Stimulated activated CD4-positive, alpha-beta T cell treated with anti-CD3 and anti-CD28 coated beads, Interleukin-2, amount 100 ng/mL, for 48 hours (primary cell): ENCODE data around the gene KDF1.
A peak's percentile ranks its signal among the peaks of the same experiment; 100 is the strongest.

ENCODE experiments used
- DNase-seq, 2 donors: peaks; one replicate each; pipeline ENCODE4 v3.0.0-alpha.2; 2020

KDF1 gene

GRCh38 chr1:26959722-26960624 lies at the start of gene KDF1:
KDF1 (minus strand) TSS chr1:26960468; CDS start chr1:26952380, 8,088 bp downstream.
- DNase-seq = peak in 1 of 2 donors; percentile 18

- DNase-seq = no peak
Measured at GRCh38 chr1:27009601-27010197, 49.4 kb upstream of the KDF1 start.

GRCh38 chr1:27007909-27008582 lies 47.8 kb upstream of the KDF1 start:
- no peak for DNase-seq

- DNase-seq = no peak
Measured at GRCh38 chr1:27006683-27007082, 46.4 kb upstream of the KDF1 start.

- no peak for DNase-seq
Measured at GRCh38 chr1:27005648-27006496, 45.6 kb upstream of the KDF1 start.

- DNase-seq = no peak
Measured at GRCh38 chr1:27005166-27005530, 44.9 kb upstream of the KDF1 start.

GRCh38 chr1:27004471-27005165 lies 44.4 kb upstream of the KDF1 start:
- DNase-seq = no peak

- no peak for DNase-seq
Measured at GRCh38 chr1:27003745-27004470, 43.6 kb upstream of the KDF1 start.

GRCh38 chr1:27001570-27002360 lies 41.5 kb upstream of the KDF1 start:
- DNase-seq = no peak

GRCh38 chr1:27000817-27001460 lies 40.7 kb upstream of the KDF1 start:
- no peak for DNase-seq

GRCh38 chr1:27000090-27000816 lies 40.0 kb upstream of the KDF1 start:
- no peak for DNase-seq

GRCh38 chr1:26999440-26999987 lies 39.2 kb upstream of the KDF1 start:
- DNase-seq = no peak

- DNase-seq = no peak
Measured at GRCh38 chr1:26998429-26999300, 38.4 kb upstream of the KDF1 start.

- no peak for DNase-seq
Measured at GRCh38 chr1:26996665-26997064, 36.4 kb upstream of the KDF1 start.

- no peak for DNase-seq
Measured at GRCh38 chr1:26996024-26996423, 35.8 kb upstream of the KDF1 start.

GRCh38 chr1:26994787-26995517 lies 34.7 kb upstream of the KDF1 start:
- no peak for DNase-seq
